ENCODE measurements around the gene NAPEPLD. TPM values are rescaled to one million over a fixed set of nuclear protein-coding genes. Genes with fewer than 3 reads are reported as not detected.
"Not testable (repeated sequence)": the region's sequence is repeated elsewhere in the genome, so short reads cannot be mapped to it uniquely, and the experiment has no call there.

The NAPEPLD gene
- polyA plus RNA-seq, 3 donors from 2014 or later, result 1.4 to 10.2 (median 4.1) TPM

GRCh38 chr7:103056006-103056405 lies 92.9 kb downstream of the NAPEPLD start:
- not testable (repeated sequence) for H3K4me1 Mint-ChIP-seq; H3K27me3 Mint-ChIP-seq (ENCODE audit: low read depth in 3 of 3); H3K9me3 Mint-ChIP-seq; H3K4me3 Mint-ChIP-seq; H3K27ac Mint-ChIP-seq; H3K36me3 Mint-ChIP-seq; DNase-seq

GRCh38 chr7:103051519-103051918 lies 97.4 kb downstream of the NAPEPLD start:
- Mint-ChIP-seq H3K9me3 (peaks cover 0 to 4% (median 0%) of the 10 kb centered on the region in 6 donors), H3K4me1 (no peaks in the 10 kb centered on the region), H3K36me3 (no peaks in the 10 kb centered on the region), H3K27ac (no peak overlapping the region), H3K4me3 (no peak overlapping the region), H3K27me3 (ENCODE audit: low read depth in 3 of 3) (peaks cover 0 to 1% (median 1%) of the 10 kb centered on the region in 3 donors)
- DNase-seq, result no peak

Other genes with a start within 250 kb of the NAPEPLD start
- gene LRRC17, start 236.1 kb downstream of the NAPEPLD start, polyA plus RNA-seq, result not detected
- under 1 TPM in 1 of 3 donors, not detected in 2; 0.07 TPM for gene FBXL13, start 74.3 kb downstream of the NAPEPLD start, polyA plus RNA-seq
- 10 to 100 TPM; 35.4 to 37.3 (median 35.8) TPM for gene ARMC10, start 74.0 kb downstream of the NAPEPLD start, polyA plus RNA-seq
- gene PMPCB, start 148.3 kb upstream of the NAPEPLD start, polyA plus RNA-seq, result 10 to 100 TPM; 43.0 to 60.7 (median 54.8) TPM
- 10 to 100 TPM in 2 of 3 donors, 1 to 10 TPM in 1; 6.8 to 23.2 (median 15.1) TPM for gene DNAJC2, start 195.7 kb upstream of the NAPEPLD start, polyA plus RNA-seq
- 100 to 1,000 TPM; 115 to 185 (median 126) TPM for gene PSMC2, start 198.5 kb upstream of the NAPEPLD start, polyA plus RNA-seq

Measured in immature natural killer cell (primary cell).